Small intestine (tissue), 7 donors: ENCODE results near the gene SPEM1. TPM values are rescaled to one million over a fixed set of nuclear protein-coding genes. Genes with fewer than 3 reads are reported as not detected.
A peak's percentile ranks its signal among the peaks of the same experiment; 100 is the strongest.

ENCODE experiments used
- DNase-seq, 2 donors: peaks; one replicate each; pipeline versions ENCODE4 v3.0.0 to v3.0.0-alpha.2; 2013
- FAIRE-seq: peaks from 2 replicates; lab custom pipeline; 2012; peaks lifted over from hg19 to GRCh38; lab: Jason Lieb, UNC
- H3K27ac ChIP-seq, 3 donors: one replicate each; pipeline ENCODE4 v1.5.1; 2013; ENCODE audit warnings: low read length in 2 of 3, mild to moderate bottlenecking in 2 of 3, control low read depth in 1 of 3, inconsistent platforms in 1 of 3, low read depth in 1 of 3, moderate library complexity in 1 of 3
- H3K27me3 ChIP-seq, 3 donors: one replicate each; pipeline ENCODE4 v1.6.1; 2013; ENCODE audit warnings: low read length in 3 of 3, inconsistent platforms in 1 of 3; ENCODE audit not compliant: control insufficient read depth in 3 of 3, insufficient read depth in 3 of 3
- H3K36me3 ChIP-seq, 3 donors: one replicate each; pipeline ENCODE4 v1.6.1; 2013; ENCODE audit warnings: low read length in 3 of 3, inconsistent platforms in 1 of 3, low read depth in 1 of 3, mild to moderate bottlenecking in 1 of 3, moderate library complexity in 1 of 3; ENCODE audit not compliant: control insufficient read depth in 3 of 3, insufficient read depth in 2 of 3
- H3K4me1 ChIP-seq, 3 donors: one replicate each; pipeline ENCODE4 v1.6.1; 2013; ENCODE audit warnings: low read length in 2 of 3, inconsistent platforms in 1 of 3, low read depth in 1 of 3, mild to moderate bottlenecking in 1 of 3, moderate library complexity in 1 of 3; ENCODE audit not compliant: control insufficient read depth in 3 of 3, insufficient read depth in 2 of 3
- H3K4me3 ChIP-seq, 3 donors: one replicate each; pipeline ENCODE4 v1.5.1; 2013; ENCODE audit warnings: low read length in 3 of 3, control low read depth in 1 of 3, inconsistent platforms in 1 of 3, low read depth in 1 of 3, mild to moderate bottlenecking in 1 of 3, moderate library complexity in 1 of 3
- H3K9me3 ChIP-seq, 2 donors: one replicate each; pipeline ENCODE4 v1.6.1; 2013; ENCODE audit warnings: low read depth in 1 of 2, low read length in 1 of 2; ENCODE audit not compliant: control insufficient read depth in 2 of 2, insufficient read depth in 1 of 2
- WGBS, 3 donors: extraction: QIAGEN DNeasy Blood & Tissue Kit; methylation state at CpG; one replicate each; pipeline ENCODE4 v1.1.7; 2013; 5-methylcytosine and 5-hydroxymethylcytosine counted together
- polyA plus RNA-seq, 4 donors: library from polyadenylated mRNA; stranded (reverse) in 3 of 4; unstranded in 1 of 4; fragments of 200-250 nt in 3 of 4; fragments of 120-200 nt in 1 of 4; gene quantifications; one replicate each; pipeline versions ENCODE4 v1.2.1 to v1.2.3, GENCODE V29; 2013
- donor health status: healthy with polysubstance abuse.
- donor health status: control.
- donor health status: control.
- donor health status: Bipolar disorder and iron deficiency.
- donor health status: healthy.

Gene SPEM1
- polyA plus RNA-seq, 4 donors, result not detected

DNA sequence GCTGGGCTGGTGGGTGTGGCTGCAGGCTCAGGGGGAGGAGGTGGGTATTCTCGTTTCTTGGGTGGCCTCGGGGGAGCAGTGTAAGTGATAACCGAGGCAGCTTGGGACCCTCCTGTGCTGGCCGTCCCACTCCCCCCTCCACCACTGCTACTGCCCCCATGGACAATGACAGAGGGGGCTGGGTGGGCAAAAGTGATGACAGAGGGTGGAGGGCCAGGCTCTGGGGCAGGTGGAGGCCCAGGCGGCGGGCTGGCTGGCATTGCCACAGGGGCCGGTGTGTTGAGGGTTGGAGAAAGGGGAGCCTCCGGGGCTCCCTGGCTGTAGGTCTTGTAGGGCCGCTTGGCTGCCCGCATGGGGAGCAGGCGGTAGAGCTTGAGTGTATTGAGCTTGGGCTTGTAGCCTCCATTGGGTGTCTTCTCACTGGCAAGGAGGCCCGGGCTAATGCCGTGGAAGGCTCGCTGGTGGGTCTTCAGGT, 43.3 kb downstream of the SPEM1 start:
- no peaks in the 10 kb centered on the region for H3K9me3 ChIP-seq
- FAIRE-seq (no peak), DNase-seq (no peak)
- H3K36me3 ChIP-seq, result peaks cover 3 to 71% (median 8%) of the 10 kb centered on the region in 3 donors
- H3K4me3 ChIP-seq, result no peak overlapping the region
- H3K27me3 ChIP-seq, result no peaks in the 10 kb centered on the region
- WGBS, 3 donors, result 88 to 93% (median 89%) methylated on average over 11 to 14 of the region's 14 CpGs
- no peak overlapping the region for H3K27ac ChIP-seq
- H3K4me1 ChIP-seq, result peaks cover 0 to 3% (median 0%) of the 10 kb centered on the region in 3 donors

DNA sequence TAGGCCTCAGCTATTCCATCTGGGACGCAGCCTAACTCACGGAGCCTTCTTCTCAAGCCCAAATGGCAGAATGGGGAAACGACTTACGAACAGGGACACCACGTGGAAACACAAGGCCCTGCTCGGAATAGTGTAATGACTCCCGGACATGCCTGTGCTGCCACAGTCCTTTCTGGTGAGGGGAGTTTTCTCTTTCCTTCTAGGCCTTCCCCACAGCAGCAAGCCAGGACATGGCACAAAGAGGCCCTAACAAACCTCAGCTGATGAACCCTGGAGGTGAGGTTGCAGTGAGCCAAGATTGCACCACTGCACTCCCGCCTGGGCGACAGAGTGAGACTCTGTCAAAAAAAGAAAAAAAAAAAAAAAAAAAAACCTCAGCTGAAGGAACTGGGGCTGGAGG, 44.0 kb downstream of the SPEM1 start:
- Histone ChIP-seq H3K4me1 (peaks cover 0 to 3% (median 0%) of the 10 kb centered on the region in 3 donors), H3K27ac (no peak overlapping the region), H3K36me3 (peaks cover 3 to 77% (median 8%) of the 10 kb centered on the region in 3 donors), H3K27me3 (no peaks in the 10 kb centered on the region), H3K4me3 (no peak overlapping the region), H3K9me3 (no peaks in the 10 kb centered on the region)
- DNase-seq (no peak), FAIRE-seq (no peak)
- WGBS, 3 donors, result 93 to 95% (median 94%) methylated on average over 9 of the region's 9 CpGs

DNA sequence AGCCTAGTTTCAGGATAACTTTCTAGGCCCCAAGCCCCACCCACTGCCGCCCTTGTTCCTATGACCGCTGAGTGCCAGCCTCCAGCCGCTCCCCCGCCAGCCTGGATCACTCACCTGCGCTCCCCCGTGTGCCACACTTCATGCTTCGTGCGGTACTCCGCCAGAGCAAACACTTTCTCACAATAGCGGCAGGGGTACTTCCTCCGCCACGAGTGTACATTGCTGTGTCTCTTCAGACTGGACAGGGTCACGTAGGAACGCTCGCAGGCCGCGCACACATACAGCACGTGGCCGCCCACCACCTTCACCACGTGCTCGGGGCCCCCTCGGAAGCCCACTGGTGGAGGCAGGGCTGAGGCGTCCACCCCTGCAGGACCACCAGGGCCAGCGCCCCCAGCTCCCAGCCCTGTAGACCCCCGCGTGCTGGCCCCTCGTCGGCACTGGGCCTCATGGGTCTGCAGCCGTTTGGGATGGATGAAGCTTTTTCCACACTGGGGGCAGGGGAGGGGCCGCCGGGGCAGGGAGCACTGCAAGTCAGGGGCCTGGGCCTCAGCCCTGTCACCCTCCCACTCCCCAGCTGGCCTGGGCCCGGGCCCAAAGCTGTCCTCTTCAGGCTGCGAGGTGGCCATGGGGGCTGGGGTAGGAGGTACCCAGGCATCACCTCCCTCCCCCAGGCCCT, 45.6 kb downstream of the SPEM1 start:
- Histone ChIP-seq H3K4me1 (peaks cover 0 to 3% (median under 1%) of the 10 kb centered on the region in 3 donors), H3K27ac (peak overlapping the region in 1 of 3 donors; percentile 41), H3K27me3 (no peaks in the 10 kb centered on the region), H3K9me3 (no peaks in the 10 kb centered on the region), H3K4me3 (no peak overlapping the region), H3K36me3 (peaks cover 3 to 78% (median 8%) of the 10 kb centered on the region in 3 donors)
- DNase-seq (no peak), FAIRE-seq (no peak)
- 91 to 95% (median 91%) methylated on average over 32 to 33 of the region's 33 CpGs for WGBS, 3 donors

- Histone ChIP-seq H3K27me3 (no peaks in the 10 kb centered on the region), H3K4me3 (no peak overlapping the region), H3K27ac (peak overlapping the region in 1 of 3 donors; percentile 41), H3K4me1 (peaks cover 0 to 3% (median 2%) of the 10 kb centered on the region in 3 donors), H3K9me3 (no peaks in the 10 kb centered on the region), H3K36me3 (peaks cover 3 to 78% (median 8%) of the 10 kb centered on the region in 3 donors)
- WGBS, 3 donors, result 88 to 94% (median 90%) methylated on average over 9 of the region's 9 CpGs
- no peak for FAIRE-seq
- DNase-seq, result no peak
These were observed 46.2 kb downstream of the SPEM1 start for GRCh38 chr17:7466318-7466638.

GRCh38 chr17:7466639-7467341, 46.7 kb downstream of the SPEM1 start:
- H3K4me3 ChIP-seq, result no peak overlapping the region
- no peak for FAIRE-seq
- no peaks in the 10 kb centered on the region for H3K27me3 ChIP-seq
- no peaks in the 10 kb centered on the region for H3K9me3 ChIP-seq
- peaks cover 0 to 7% (median 2%) of the 10 kb centered on the region in 3 donors for H3K4me1 ChIP-seq
- DNase-seq, result no peak
- peaks cover 3 to 76% (median 8%) of the 10 kb centered on the region in 3 donors for H3K36me3 ChIP-seq
- H3K27ac ChIP-seq, result peak overlapping the region in 1 of 3 donors; percentile 41
- WGBS, 3 donors, result 87 to 95% (median 88%) methylated on average over 15 to 16 of the region's 16 CpGs

GRCh38 chr17:7467498-7467897, 47.4 kb downstream of the SPEM1 start:
- WGBS, 3 donors, result 84 to 96% (median 94%) methylated on average over 3 of the region's 3 CpGs
- H3K27me3 ChIP-seq, result no peaks in the 10 kb centered on the region
- H3K36me3 ChIP-seq, result peaks cover 2 to 74% (median 8%) of the 10 kb centered on the region in 3 donors
- no peak for DNase-seq
- peaks cover 0 to 8% (median 2%) of the 10 kb centered on the region in 3 donors for H3K4me1 ChIP-seq
- no peaks in the 10 kb centered on the region for H3K9me3 ChIP-seq
- H3K4me3 ChIP-seq, result no peak overlapping the region
- FAIRE-seq, result no peak
- H3K27ac ChIP-seq, result peak overlapping the region in 1 of 3 donors; percentile 41

GRCh38 chr17:7468290-7468689, 48.2 kb downstream of the SPEM1 start:
- FAIRE-seq (no peak), DNase-seq (no peak)
- H3K4me3 ChIP-seq, result no peak overlapping the region
- H3K4me1 ChIP-seq, result peaks cover 0 to 8% (median 2%) of the 10 kb centered on the region in 3 donors
- WGBS, 3 donors, result 93 to 96% (median 95%) methylated on average over 11 of the region's 11 CpGs
- peaks cover 0 to 68% (median 7%) of the 10 kb centered on the region in 3 donors for H3K36me3 ChIP-seq
- H3K27me3 ChIP-seq, result no peaks in the 10 kb centered on the region
- H3K27ac ChIP-seq, result no peak overlapping the region
- no peaks in the 10 kb centered on the region for H3K9me3 ChIP-seq

- FAIRE-seq, result no peak
- no peaks in the 10 kb centered on the region for H3K27me3 ChIP-seq
- peaks cover 0 to 68% (median 5%) of the 10 kb centered on the region in 3 donors for H3K36me3 ChIP-seq
- peaks cover 0 to 8% (median 2%) of the 10 kb centered on the region in 3 donors for H3K4me1 ChIP-seq
- H3K27ac ChIP-seq, result no peak overlapping the region
- no peak for DNase-seq
- WGBS, 3 donors, result 83 to 85% (median 84%) methylated on average over 12 of the region's 12 CpGs
- H3K4me3 ChIP-seq, result no peak overlapping the region
- H3K9me3 ChIP-seq, result no peaks in the 10 kb centered on the region
These were observed 48.8 kb downstream of the SPEM1 start for GRCh38 chr17:7468804-7469389.
